ENCODE measurements around the gene SALL4. TPM values are rescaled to one million over a fixed set of nuclear protein-coding genes. Genes with fewer than 3 reads are reported as not detected.
"Not testable (repeated sequence)": the region's sequence is repeated elsewhere in the genome, so short reads cannot be mapped to it uniquely, and the experiment has no call there.

The SALL4 gene
- total RNA-seq, 2 donors from 2014 or later = 1.8 to 12.6 TPM

- no peaks in the 10 kb centered on the region for H3K36me3 ChIP-seq
- intact Hi-C loops (cut with DNase I) = no loop called here
- 87% methylated on average over 8 of the region's 8 CpGs for WGBS
- H3K4me1 ChIP-seq (replicated peaks) = no peaks in the 10 kb centered on the region
- no peaks in the 10 kb centered on the region for H3K9me3 ChIP-seq
- no peaks in the 10 kb centered on the region for H3K27me3 ChIP-seq (replicated peaks; ENCODE audit: insufficient read depth)
- H3K27ac ChIP-seq = no peak overlapping the region
- H3K4me3 ChIP-seq = no peak overlapping the region
- no peak for DNase-seq (ENCODE audit: low spot score)
- TF ChIP-seq CTCF (IDR thresholded peaks at IDR 0.05) = no peak
These were observed 24.1 kb upstream of the SALL4 start for GRCh38 chr20:51826372-51826771.

DNA sequence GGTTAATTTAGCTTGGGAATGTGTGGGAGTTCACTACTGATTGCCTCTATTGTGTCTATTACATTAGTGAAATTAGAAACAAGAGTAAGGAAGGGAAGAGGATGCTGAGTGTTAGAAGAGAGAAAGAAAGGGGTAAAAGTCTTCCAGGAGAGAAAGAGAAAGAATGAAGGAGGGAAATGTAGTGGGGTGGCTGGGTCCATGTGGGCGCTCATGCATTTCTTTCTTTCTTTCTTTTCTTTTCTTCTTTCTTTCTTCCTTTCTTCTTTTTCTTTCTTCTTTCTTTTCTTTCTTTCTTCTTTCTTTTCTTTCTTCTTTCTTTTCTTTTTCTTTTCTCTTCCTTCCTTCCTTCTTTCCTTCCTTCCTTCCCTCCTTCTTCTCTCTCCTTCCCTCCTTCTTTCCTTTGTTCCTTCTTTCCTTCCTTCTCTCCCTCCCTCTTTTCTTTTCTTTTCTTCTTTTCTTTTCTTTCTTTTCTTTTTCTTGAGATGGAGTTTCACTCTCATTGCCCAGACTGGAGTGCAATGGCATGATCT lies 16.2 kb upstream of the SALL4 start:
- H3K27me3 ChIP-seq (replicated peaks; ENCODE audit: insufficient read depth) = no peaks in the 10 kb centered on the region
- H3K4me3 ChIP-seq = no peak overlapping the region
- no peaks in the 10 kb centered on the region for H3K36me3 ChIP-seq
- H3K9me3 ChIP-seq = no peaks in the 10 kb centered on the region
- no peaks in the 10 kb centered on the region for H3K4me1 ChIP-seq (replicated peaks)
- intact Hi-C loops (cut with DNase I) = no loop called here
- DNase-seq (ENCODE audit: low spot score) = no peak
- no peak overlapping the region for H3K27ac ChIP-seq
- TF ChIP-seq POLR2AphosphoS5 (IDR thresholded peaks at IDR 0.05) = no peak
- no peak for TF ChIP-seq CTCF (IDR thresholded peaks at IDR 0.05)
- TF ChIP-seq POLR2A (IDR thresholded peaks at IDR 0.05) = no peak
- WGBS = 58% methylated on average over 1 of the region's 1 CpG

GRCh38 chr20:51816856-51817255 lies 14.5 kb upstream of the SALL4 start:
- H3K36me3 ChIP-seq; H3K4me1 ChIP-seq (replicated peaks); H3K9me3 ChIP-seq; DNase-seq (ENCODE audit: low spot score); intact Hi-C loops (cut with DNase I); H3K27ac ChIP-seq; H3K27me3 ChIP-seq (replicated peaks; ENCODE audit: insufficient read depth); H3K4me3 ChIP-seq: not testable (repeated sequence)
- WGBS = 88% methylated on average over 8 of the region's 8 CpGs

DNA sequence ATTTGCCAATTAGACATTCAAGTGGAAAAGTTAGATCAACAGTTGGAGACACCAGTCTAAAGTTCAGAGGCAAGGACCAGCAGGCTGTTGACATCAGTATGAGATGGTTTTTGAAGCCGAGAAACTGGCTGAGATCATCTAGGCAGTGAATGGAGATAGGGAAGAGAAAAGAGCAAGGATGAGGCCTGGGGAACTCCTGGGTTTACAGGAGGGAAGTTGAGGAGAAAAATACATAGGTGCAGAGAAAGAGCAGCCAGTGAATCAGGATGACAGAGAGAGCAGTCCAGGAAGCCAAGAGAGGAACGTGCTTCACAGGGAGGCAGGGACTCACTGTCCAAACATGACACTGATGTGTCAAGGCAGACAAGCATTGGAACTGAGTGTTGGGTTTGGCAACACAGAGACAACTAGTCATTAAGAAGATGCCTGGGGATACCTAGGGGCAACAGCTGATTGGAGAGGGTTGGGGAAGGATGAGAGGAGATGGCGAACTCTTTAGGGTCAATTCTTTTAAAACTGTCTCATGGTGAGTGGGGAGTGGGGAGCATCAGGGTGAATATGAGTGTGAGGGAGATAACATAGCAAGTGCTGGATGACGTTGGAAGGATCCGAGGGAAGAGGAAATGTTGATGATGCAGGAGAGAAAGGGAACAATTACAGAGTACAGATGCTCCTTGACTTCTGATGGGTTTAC lies 13.2 kb upstream of the SALL4 start:
- Histone ChIP-seq H3K4me3 (no peak overlapping the region), H3K27me3 (replicated peaks; ENCODE audit: insufficient read depth) (no peaks in the 10 kb centered on the region), H3K9me3 (no peaks in the 10 kb centered on the region), H3K27ac (no peak overlapping the region), H3K4me1 (replicated peaks) (no peaks in the 10 kb centered on the region), H3K36me3 (no peaks in the 10 kb centered on the region)
- TF ChIP-seq POLR2AphosphoS5 (IDR thresholded peaks at IDR 0.05) = no peak
- TF ChIP-seq CTCF (IDR thresholded peaks at IDR 0.05) = no peak
- no peak for TF ChIP-seq POLR2A (IDR thresholded peaks at IDR 0.05)
- intact Hi-C loops (cut with DNase I) = no loop called here
- WGBS = 80% methylated on average over 5 of the region's 5 CpGs
- no peak for DNase-seq (ENCODE audit: low spot score)

DNA sequence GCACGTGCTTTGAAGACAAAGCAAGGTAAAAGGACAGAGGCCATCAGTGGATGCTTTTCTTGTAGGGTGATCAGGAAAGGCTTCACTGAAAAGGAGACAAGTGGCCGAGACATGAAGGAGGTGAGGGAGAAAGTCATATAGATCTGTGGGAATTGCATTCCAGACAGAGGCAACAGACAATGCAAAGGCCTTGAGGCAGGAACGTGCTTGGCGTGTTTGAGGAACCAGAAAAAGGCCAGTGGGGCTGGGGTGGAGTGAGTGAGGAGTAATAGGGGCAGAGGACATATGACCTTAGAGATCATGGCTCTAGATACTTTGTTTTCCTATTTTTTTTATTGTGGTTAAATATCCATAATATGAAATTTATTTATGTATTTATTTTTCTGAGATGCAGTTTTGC lies 10.5 kb upstream of the SALL4 start:
- WGBS = 95% methylated on average over 4 of the region's 4 CpGs
- intact Hi-C loops (cut with DNase I) = no loop called here
- no peaks in the 10 kb centered on the region for H3K27me3 ChIP-seq (replicated peaks; ENCODE audit: insufficient read depth)
- no peaks in the 10 kb centered on the region for H3K36me3 ChIP-seq
- H3K4me1 ChIP-seq (replicated peaks) = no peaks in the 10 kb centered on the region
- H3K27ac ChIP-seq = no peak overlapping the region
- DNase-seq (ENCODE audit: low spot score) = no peak
- no peaks in the 10 kb centered on the region for H3K9me3 ChIP-seq
- TF ChIP-seq CTCF (IDR thresholded peaks at IDR 0.05) (no peak), POLR2A (IDR thresholded peaks at IDR 0.05) (no peak), POLR2AphosphoS5 (IDR thresholded peaks at IDR 0.05) (no peak)
- H3K4me3 ChIP-seq = no peak overlapping the region

Measured in prostate gland (tissue), 2 donors.